ENCODE results near the gene PDE10A.

Gene PDE10A

GRCh38 chr6:165325609-165326008, 337.4 kb downstream of the PDE10A start:
- no peak for DNase-seq

GRCh38 chr6:165321555-165322145, 341.4 kb downstream of the PDE10A start:
- DNase-seq = no peak

- DNase-seq = no peak
These were observed 341.9 kb downstream of the PDE10A start for GRCh38 chr6:165321150-165321549.

- no peak for DNase-seq
These were observed 345.3 kb downstream of the PDE10A start for GRCh38 chr6:165317723-165318122.

GRCh38 chr6:165308926-165309731, 353.9 kb downstream of the PDE10A start, which contains the start of gene C6orf118:
C6orf118 (minus strand) TSS chr6:165309605; CDS start chr6:165309586, 19 bp downstream.
- DNase-seq = no peak

GRCh38 chr6:165306955-165307354, 356.1 kb downstream of the PDE10A start:
- DNase-seq = no peak

- DNase-seq = no peak
These were observed 361.4 kb downstream of the PDE10A start for GRCh38 chr6:165301372-165302246.

GRCh38 chr6:165300422-165300936, 362.6 kb downstream of the PDE10A start:
- no peak for DNase-seq

- no peak for DNase-seq
These were observed 364.2 kb downstream of the PDE10A start for GRCh38 chr6:165298875-165299274.

GRCh38 chr6:165298402-165298801, 364.6 kb downstream of the PDE10A start:
- no peak for DNase-seq

- DNase-seq = no peak
These were observed 370.4 kb downstream of the PDE10A start for GRCh38 chr6:165292657-165293056.
